Measurements from ENCODE around the gene PLA2G4D.

The PLA2G4D gene

DNA sequence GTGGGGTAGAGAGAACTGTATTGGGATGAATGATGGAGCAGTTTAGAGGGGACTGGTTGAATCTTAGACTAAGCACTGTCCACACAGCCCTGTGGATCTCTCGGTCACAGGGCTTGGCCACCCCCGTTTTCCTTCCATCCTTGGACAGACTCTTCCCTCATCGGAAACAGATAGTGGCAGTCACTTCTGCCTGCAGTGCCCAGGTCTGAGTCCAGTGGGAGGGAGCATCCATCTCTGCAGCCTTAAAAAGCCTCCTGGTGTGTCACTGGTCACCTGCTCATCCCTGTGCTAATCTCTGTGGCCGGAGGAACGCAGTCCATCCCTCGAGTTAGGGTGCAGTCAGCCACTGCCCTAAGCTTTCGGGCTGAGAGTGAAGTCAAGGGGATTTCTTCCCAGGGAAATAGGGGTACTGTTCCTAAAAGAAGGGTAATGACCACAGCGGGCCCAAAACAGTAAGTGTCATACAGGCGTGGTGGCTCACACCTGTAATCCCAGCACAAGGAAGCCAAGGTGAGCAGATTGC lies 32.0 kb downstream of the PLA2G4D start:
- peaks cover 50% of the 10 kb centered on the region for H3K27me3 Mint-ChIP-seq
- no peak overlapping the region for H3K27ac Mint-ChIP-seq
- H3K36me3 Mint-ChIP-seq, result peaks cover 10% of the 10 kb centered on the region
- H3K9me3 Mint-ChIP-seq, result peaks cover 3% of the 10 kb centered on the region
- ATAC-seq, result no peak
- peaks cover 12% of the 10 kb centered on the region for H3K4me1 Mint-ChIP-seq
- H3K4me3 Mint-ChIP-seq, result no peak overlapping the region

DNA sequence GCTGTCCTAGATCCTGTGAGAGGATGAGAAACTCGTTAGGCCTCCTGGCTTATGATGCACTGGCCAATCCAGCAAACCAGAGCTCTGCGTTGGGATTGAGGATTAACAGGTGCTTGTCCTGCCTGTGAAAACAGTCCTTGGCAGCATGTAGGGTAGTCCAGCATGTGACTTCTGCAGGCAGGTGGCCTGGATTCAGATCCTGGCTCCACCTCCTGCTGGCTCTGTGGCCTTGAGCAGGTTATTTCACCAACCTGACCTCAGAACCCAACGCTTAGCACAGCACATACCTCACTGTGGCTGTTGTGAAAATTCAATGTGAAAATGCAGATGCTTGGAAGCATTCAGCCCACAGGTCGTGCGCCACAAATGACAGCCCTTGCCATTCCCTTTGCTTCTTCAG lies 33.6 kb downstream of the PLA2G4D start:
- Mint-ChIP-seq H3K4me3 (no peak overlapping the region), H3K4me1 (peaks cover 5% of the 10 kb centered on the region), H3K27me3 (peaks cover 50% of the 10 kb centered on the region), H3K27ac (no peak overlapping the region), H3K36me3 (no peaks in the 10 kb centered on the region), H3K9me3 (no peaks in the 10 kb centered on the region)
- no peak for ATAC-seq

DNA sequence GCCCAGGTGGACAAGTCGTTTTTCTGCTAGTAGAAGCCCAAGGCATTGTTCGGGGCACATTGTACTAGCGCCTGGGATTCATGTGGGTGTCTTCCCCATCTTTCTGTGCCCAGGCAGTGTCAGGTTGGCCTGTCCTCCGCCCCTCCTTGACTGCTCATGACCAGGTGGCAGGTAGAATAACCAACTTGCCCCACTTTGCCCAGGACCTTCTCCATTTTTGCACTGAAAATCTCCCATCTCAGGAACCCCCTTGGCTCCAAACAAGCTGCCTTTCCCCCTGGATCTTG lies 33.9 kb downstream of the PLA2G4D start:
- Mint-ChIP-seq H3K27me3 (peaks cover 50% of the 10 kb centered on the region), H3K36me3 (no peaks in the 10 kb centered on the region), H3K4me3 (no peak overlapping the region), H3K27ac (no peak overlapping the region), H3K4me1 (peaks cover 5% of the 10 kb centered on the region), H3K9me3 (no peaks in the 10 kb centered on the region)
- ATAC-seq, result no peak

DNA sequence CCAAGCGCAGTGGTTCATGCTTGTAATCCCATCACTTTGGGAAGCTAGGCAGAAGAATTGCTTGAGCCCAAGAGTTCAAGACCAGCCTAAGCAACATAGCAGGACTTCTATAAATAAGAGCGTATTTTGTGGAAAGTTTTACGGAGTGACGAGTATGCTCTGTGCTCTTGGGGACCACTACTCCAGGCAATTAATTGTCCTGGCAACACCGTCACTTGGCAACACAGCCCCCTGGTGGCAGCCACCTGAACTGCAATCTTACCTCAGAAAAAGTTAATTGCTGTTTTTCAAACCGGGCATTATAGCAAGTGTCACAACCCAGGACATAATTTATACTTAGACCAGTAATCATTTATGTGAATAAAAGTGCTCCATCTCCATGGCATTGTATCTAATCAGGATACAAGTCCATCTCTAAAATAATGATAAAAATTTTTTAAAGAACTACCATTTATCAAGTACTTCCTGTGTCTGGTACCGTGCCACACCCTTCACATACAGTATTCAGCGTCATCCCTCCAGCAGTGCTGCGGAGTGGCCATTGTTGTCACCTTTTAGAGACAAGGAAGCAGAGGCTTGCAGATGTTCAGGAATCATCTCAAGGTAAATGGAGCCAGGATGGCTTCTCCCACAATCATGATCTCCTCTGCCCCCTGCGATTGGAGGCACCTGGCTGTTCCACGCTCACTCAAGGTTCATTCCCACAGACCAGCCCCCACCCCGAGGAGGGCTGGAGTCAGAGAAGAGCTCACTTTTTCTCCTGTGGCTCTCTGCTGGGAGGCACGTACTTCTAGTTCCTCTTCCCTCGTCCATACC lies 34.5 kb downstream of the PLA2G4D start:
- no peak overlapping the region for H3K4me3 Mint-ChIP-seq
- H3K27ac Mint-ChIP-seq, result no peak overlapping the region
- H3K36me3 Mint-ChIP-seq, result no peaks in the 10 kb centered on the region
- peaks cover 48% of the 10 kb centered on the region for H3K27me3 Mint-ChIP-seq
- peaks cover 5% of the 10 kb centered on the region for H3K4me1 Mint-ChIP-seq
- H3K9me3 Mint-ChIP-seq, result no peaks in the 10 kb centered on the region
- ATAC-seq, result no peak

DNA sequence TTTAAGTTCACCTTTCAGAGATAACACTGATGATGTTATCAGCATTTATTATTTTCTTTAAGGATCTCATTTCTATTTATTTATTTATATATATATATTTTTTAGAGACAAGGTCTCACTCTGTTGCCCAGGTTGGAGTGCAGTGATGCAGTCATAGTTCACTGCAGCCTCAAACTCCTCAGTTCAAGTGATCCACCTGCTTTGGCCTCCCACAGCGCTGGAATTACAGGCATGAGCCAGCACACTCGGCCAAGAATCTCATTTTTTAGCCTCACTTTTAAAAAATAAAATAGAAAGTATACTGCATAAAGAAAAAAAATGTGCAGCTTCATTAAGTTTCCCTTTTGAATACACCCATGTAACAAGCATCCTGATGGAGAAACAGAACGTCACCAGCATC lies 35.6 kb downstream of the PLA2G4D start:
- Mint-ChIP-seq H3K9me3 (no peaks in the 10 kb centered on the region), H3K27ac (no peak overlapping the region), H3K36me3 (no peaks in the 10 kb centered on the region), H3K4me1 (peaks cover 5% of the 10 kb centered on the region), H3K27me3 (peaks cover 37% of the 10 kb centered on the region), H3K4me3 (no peak overlapping the region)
- no peak for ATAC-seq

DNA sequence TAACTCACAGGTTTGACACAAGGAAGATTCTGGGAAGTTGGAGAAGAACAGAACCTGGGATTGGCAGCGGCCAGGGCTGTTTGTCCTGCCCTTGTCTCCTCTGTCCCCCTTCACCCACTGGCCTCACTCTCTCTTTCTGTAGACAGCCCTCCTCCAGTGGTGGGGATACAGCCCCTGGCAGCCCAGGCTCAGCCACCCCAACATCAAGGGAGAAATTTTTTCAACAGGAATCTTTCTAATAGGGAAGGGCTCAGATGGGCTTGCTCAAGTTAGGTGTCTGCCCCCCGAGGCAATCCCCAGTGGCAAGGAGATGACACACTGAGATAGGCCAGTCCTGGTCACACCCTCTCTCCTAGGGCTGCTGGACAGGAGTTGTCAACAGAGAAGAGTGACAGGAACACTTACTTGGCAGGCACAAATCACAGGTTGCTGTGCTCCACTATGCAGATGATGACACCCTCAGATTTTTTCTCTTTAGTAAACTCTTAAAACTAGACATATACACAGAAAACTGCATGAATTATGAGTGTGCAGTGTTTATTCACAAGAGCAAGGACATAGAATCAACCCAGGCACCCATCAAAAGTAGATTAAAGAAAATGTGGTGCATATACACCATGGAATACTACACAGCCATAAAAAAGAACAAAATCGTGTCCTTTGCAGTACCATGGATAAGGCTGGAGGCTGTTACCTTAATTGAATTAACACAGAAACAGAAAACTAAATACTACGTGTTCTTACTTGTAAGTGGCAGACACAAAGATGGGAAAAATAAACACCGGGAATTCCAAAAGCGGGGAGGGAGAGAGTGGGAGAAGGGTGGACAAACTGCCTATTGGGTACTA lies 36.3 kb downstream of the PLA2G4D start:
- no peak overlapping the region for H3K27ac Mint-ChIP-seq

DNA sequence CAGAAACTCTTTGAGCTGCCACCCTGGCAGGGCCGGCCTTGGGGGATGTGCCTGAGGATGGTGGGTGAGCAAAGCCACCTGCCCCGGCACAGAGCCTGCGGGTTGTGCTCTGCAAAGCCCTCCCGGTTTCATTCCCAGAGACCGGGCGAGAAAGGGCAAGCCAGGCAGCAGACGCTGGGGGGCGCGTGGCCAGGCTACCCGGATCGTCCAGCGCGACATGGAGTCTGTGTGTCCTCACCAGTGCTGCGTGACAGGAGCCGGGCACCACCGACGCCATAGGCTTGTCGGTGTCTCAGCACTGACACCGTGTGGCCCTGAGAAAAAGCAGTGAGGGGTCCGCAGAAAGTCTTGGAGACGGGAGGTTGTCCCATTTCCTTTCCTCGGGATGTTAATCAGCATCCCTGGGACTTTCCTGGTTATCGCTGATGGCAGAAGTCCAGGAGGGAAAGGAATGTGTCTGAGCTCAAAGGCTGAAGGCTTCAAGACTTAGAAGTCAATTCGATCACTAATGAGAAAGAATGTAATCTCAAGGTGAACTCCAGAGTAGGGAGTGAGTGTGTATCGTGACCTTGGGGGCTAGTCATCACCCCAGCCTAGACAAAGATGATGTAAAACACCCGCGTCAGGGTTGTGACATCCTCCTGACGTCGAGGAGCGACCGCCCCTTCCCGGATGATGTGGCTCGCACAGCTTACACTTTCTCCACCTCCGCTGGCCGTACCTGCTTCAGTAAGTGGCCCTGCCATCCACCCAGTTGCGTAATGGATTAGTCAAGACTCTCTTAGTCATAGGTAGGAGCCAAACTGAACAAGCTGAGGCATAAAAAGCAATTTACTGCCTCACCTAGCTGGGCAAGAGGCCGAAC lies 37.2 kb downstream of the PLA2G4D start:
- Mint-ChIP-seq H3K27me3 (peaks cover 43% of the 10 kb centered on the region), H3K4me1 (peaks cover 5% of the 10 kb centered on the region), H3K27ac (no peak overlapping the region), H3K9me3 (no peaks in the 10 kb centered on the region), H3K4me3 (peak overlapping the region; percentile 40), H3K36me3 (no peaks in the 10 kb centered on the region)
- peak; percentile 78 for ATAC-seq

More for the DNA sequence above, 36.3 kb downstream of the PLA2G4D start:
- Mint-ChIP-seq H3K9me3 (no peaks in the 10 kb centered on the region), H3K4me1 (peaks cover 5% of the 10 kb centered on the region), H3K27me3 (peaks cover 35% of the 10 kb centered on the region), H3K4me3 (no peak overlapping the region), H3K36me3 (no peaks in the 10 kb centered on the region)
- no peak for ATAC-seq

DNA sequence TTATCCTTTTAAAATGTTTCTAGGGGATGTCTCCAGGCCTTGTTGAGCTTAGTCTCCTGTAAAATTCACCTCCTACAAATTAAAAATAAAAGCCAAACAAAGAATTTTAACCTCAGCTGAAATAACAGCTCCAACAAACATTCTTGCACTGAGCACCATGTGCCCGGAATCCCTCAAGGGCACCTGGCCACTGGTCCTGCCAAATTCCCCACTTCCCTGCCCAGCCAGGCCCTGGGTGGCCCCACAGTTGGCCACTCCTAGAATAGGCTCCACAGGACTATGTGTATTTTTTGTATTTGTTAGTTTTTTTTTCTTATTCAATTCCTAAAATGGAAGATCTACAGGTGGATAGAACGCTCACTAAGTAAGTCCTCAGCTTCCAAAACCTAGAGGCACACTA lies 40.4 kb downstream of the PLA2G4D start:
- Mint-ChIP-seq H3K27me3 (peaks cover 55% of the 10 kb centered on the region), H3K36me3 (no peaks in the 10 kb centered on the region), H3K4me1 (no peaks in the 10 kb centered on the region), H3K27ac (no peak overlapping the region), H3K4me3 (no peak overlapping the region), H3K9me3 (no peaks in the 10 kb centered on the region)
- ATAC-seq, result no peak

DNA sequence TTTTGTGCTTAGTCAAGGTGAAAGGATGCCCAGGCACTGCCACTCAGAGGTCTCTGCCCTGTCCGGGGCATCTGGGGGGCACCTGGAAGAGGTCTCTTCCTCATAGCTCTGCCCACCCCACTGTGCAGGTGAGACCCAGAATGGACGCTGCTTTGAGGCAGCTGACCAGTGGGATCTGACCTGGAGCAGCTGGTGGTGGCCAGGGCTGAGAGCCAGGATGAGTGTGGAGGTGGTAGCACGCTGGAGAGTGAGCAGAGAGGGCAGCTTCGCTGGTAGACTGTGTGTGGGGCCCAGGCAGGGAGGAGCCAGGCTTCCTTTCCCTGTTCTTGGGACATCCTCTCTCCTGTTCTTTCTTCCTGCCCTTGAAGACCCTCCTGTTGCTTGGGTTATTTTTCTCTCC lies 41.4 kb downstream of the PLA2G4D start:
- Mint-ChIP-seq H3K4me3 (no peak overlapping the region), H3K27ac (no peak overlapping the region), H3K36me3 (no peaks in the 10 kb centered on the region), H3K9me3 (no peaks in the 10 kb centered on the region), H3K4me1 (no peaks in the 10 kb centered on the region), H3K27me3 (peaks cover 52% of the 10 kb centered on the region)
- no peak for ATAC-seq

DNA sequence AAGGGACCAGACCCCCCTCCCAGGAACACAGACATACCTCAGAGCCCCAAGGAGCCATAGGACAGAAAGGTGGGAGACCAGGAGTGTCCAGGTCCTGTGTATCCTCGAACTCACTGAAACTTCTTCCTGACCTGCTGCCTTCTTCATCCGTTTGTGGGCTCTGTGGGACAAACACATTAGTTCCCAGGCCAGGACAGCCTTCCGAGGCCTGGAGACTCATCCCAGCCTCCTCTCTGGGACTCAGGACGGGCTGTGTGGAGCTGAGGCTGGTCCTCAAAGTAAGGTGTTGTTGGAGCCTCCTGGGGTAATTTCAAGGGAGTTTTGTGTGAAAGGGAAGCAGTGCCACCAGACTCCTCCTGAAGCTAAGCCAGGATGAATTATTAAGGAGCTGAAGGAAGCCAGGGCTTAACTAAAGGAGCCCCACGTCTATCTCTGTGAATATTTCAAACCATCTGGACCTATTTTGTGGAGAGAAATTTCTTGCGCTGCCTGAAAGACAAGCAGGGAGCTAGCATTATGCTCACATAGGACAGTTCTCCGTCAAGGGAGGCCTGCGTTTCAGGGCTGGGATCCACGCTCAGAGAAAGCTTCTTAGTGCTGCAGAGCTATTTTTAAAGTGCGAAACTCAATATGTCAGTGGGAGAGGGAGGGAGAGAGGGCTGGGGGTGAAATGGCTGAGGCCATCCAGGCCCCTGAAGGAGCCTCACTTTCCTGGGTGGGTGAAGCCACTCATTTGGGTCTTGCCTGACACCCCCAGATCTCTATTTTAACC lies 43.7 kb downstream of the PLA2G4D start:
- no peaks in the 10 kb centered on the region for H3K36me3 Mint-ChIP-seq
- H3K27ac Mint-ChIP-seq, result no peak overlapping the region
- H3K4me1 Mint-ChIP-seq, result no peaks in the 10 kb centered on the region
- peaks cover 37% of the 10 kb centered on the region for H3K27me3 Mint-ChIP-seq
- no peaks in the 10 kb centered on the region for H3K9me3 Mint-ChIP-seq
- no peak overlapping the region for H3K4me3 Mint-ChIP-seq
- no peak for ATAC-seq

DNA sequence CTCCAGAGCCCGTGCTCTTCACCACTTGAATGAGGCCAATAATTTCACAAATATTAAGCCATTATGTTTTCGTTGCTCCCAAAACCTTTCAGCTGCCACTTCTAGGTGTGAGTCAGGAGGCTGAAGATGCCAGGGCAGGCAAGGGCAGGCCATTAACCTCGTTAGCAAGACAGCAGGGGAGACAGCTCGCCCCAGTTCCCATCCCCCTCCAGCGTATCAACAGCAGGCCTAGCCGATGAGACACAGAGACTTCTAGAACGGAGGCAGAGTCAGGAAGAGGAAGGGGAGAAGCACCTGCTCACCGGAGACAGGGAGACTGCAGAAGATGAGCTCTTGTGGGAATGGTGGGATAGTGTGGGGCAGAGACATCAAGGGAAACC lies 45.6 kb downstream of the PLA2G4D start:
- Mint-ChIP-seq H3K4me1 (peaks cover 6% of the 10 kb centered on the region), H3K4me3 (no peak overlapping the region)

DNA sequence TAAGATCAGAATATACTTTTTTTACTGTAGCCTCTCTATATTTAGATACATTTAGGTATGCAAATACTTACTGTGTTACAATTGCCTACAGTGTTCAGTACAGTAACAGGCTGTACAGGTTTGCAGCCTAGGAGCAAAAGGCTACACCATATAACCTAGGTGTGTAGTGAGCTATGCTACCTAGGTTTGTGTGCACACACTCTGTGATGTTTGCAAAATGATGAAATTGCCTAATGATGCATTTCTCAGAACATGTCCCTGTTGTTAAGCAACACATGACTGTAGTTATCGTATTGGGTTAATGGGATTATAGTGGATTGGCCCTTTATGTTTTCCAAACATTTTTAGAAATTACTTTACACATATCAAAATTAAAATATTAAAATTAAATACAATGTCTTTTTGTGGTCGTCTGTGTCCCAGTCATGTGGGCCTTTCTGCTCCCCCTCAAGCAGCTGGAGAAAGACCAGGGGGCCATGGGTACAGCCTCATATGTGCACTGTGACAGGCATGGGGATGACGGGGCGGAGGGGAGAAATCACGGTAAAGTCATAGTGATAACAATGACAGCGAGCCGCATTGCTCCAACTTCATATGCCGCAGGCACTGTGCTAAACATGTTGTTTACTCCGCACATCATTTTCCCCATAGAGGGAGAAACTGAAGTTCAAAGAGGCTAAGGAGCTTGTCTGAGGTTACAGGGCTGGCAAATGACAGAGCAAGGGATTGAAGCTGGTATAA lies 46.1 kb downstream of the PLA2G4D start:
- peaks cover 52% of the 10 kb centered on the region for H3K27me3 Mint-ChIP-seq
- H3K27ac Mint-ChIP-seq, result no peak overlapping the region
- H3K4me3 Mint-ChIP-seq, result no peak overlapping the region
- H3K9me3 Mint-ChIP-seq, result no peaks in the 10 kb centered on the region
- H3K4me1 Mint-ChIP-seq, result peaks cover 6% of the 10 kb centered on the region
- H3K36me3 Mint-ChIP-seq, result no peaks in the 10 kb centered on the region
- no peak for ATAC-seq

More for the DNA sequence above, 45.6 kb downstream of the PLA2G4D start:
- no peak for ATAC-seq
- Mint-ChIP-seq H3K27me3 (peaks cover 47% of the 10 kb centered on the region), H3K27ac (no peak overlapping the region), H3K9me3 (no peaks in the 10 kb centered on the region), H3K36me3 (no peaks in the 10 kb centered on the region)

DNA sequence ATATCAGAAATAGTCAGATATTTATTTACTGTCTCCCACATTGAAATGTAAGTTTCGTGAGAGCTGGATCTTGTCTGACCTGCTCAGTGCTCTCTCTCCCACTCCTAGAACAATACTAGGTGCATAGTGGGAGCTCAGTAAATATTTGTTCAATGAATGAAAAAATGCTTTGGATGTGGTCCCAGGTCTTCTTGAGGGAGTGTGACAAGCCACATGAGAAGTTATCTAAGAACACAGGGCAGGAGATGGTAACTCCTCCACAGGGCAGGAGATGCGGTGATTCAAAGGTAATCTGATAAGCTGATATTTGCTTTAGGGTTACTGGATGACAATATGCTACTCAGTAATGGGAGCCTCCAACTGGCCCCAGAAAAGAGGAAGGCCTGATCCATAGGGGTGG lies 47.8 kb downstream of the PLA2G4D start:
- Mint-ChIP-seq H3K27me3 (peaks cover 44% of the 10 kb centered on the region), H3K27ac (no peak overlapping the region), H3K9me3 (no peaks in the 10 kb centered on the region), H3K4me3 (no peak overlapping the region), H3K4me1 (peaks cover 6% of the 10 kb centered on the region), H3K36me3 (no peaks in the 10 kb centered on the region)
- ATAC-seq, result no peak

DNA sequence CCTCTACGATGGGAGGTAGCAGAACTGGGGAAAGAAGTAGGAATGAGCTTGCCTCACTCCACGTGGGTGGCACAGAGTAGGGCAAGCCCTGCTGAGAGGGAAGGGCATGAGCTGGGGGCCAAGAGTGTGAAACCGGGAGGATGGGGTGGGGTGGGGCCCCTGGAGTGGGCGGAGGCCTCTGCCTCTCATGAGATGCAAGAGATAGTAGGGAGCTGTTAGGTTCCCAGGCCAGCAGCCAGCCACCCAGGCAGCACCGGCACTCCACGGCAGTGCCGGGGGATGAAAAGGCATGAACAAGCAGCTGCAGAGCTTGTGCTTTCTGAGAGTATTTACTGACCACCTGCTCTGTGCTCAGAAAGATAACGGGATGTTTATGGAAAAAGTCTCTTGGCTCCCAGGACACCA lies 49.1 kb downstream of the PLA2G4D start:
- peak overlapping the region; percentile 18 for H3K27ac Mint-ChIP-seq
- no peak for ATAC-seq
- no peak overlapping the region for H3K4me3 Mint-ChIP-seq
- no peaks in the 10 kb centered on the region for H3K36me3 Mint-ChIP-seq
- H3K9me3 Mint-ChIP-seq, result no peaks in the 10 kb centered on the region
- peaks cover 6% of the 10 kb centered on the region for H3K4me1 Mint-ChIP-seq
- H3K27me3 Mint-ChIP-seq, result peaks cover 48% of the 10 kb centered on the region
